GM18909 (cell line): Measurements from ENCODE around the gene ARHGEF39.
A peak's percentile ranks its signal among the peaks of the same experiment; 100 is the strongest.

Experiments
- ATAC-seq: cut with Tn5 transposase; IDR thresholded peaks from one replicate; pipeline ENCODE4 v1.9.1; 2021; ENCODE audit warnings: mild to moderate bottlenecking; ENCODE audit not compliant: unreplicated experiment, poor library complexity

The ARHGEF39 gene, protein sequence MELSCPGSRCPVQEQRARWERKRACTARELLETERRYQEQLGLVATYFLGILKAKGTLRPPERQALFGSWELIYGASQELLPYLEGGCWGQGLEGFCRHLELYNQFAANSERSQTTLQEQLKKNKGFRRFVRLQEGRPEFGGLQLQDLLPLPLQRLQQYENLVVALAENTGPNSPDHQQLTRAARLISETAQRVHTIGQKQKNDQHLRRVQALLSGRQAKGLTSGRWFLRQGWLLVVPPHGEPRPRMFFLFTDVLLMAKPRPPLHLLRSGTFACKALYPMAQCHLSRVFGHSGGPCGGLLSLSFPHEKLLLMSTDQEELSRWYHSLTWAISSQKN

DNA sequence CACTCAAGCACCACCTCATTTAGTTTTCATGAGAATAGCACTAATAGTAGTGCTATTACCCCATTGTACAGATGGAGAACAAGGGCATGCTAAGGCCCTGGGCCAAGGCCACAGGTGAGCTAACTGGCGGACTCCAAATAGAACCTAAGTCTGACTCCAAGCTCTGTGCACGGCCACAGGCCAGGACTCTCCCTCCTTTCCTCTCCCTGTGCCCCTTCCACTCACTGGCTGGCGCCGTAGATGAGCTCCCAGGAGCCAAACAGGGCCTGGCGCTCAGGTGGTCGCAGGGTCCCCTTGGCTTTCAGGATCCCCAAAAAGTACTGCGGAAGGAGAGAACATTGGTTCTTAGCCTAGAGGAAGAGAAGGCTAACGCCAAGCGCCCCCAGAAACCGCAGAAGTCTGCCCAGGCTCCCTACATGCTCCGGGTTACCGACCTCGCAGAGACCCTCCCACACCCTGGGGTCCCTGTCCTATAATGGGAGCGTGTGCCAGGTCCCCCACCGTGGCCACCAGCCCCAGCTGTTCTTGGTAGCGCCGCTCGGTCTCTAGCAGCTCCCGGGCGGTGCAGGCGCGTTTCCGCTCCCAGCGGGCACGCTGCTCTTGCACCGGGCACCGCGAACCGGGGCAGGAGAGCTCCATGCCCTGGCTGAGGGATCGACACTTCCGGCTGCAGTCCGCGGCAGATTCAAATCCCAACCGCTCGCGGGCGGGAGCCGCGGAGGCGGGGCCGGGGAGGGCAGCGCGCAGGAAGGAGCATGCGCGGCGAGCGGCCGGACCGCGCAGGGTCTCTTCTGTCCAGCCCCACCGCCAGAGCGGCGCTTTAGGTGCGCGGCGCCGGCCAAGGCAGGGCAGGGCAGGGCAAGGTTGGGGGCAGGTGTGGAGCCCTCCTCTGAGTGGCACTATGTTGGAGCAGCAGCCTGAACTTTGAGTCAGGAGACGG is at the start of gene ARHGEF39:
ARHGEF39 (minus strand) TSS at position 665 of the 940 bp plus-strand sequence; CDS start at position 639, 26 bp downstream.
- peak; percentile 71 for ATAC-seq

DNA sequence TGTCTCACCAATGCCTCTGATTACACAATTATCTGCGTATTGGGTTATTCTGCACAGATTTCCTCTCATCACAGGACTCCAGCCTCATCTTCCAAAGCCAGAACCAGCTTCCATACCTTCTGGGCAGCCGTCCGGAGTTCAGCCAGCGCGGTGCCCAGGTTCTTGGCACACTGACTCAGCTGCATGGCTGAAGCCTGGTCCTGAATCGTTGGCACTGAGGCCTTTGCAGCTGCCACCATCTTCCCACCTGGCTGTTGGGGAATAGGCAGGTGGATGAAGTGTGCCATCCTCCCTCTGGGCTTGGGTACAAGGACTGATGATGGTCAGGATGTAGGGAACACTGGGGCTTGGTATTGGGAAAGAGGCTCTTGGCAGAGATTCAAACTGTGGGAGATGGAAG is 49.1 kb upstream of the ARHGEF39 start:
- ATAC-seq: no peak

DNA sequence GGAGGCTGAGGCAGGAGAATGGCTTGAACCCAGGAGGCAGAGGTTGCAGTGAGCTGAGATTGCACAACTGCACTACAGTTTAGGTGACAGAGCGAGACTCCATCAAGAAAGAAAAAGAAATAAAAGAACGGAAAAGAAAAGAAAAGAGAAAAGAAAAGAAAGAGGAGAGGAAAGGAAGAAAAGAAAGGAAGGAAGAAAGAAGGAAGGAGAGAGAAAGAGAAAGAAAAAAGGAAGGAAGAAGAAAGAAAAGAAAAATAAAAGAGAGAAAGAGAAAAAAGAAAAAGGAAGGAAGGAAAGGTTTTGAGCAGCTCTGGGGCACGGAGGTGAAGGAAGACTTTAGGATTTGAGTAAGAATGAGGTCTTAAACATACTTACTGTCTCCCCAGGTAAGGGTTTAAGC is 48.6 kb upstream of the ARHGEF39 start:
- ATAC-seq: no peak

DNA sequence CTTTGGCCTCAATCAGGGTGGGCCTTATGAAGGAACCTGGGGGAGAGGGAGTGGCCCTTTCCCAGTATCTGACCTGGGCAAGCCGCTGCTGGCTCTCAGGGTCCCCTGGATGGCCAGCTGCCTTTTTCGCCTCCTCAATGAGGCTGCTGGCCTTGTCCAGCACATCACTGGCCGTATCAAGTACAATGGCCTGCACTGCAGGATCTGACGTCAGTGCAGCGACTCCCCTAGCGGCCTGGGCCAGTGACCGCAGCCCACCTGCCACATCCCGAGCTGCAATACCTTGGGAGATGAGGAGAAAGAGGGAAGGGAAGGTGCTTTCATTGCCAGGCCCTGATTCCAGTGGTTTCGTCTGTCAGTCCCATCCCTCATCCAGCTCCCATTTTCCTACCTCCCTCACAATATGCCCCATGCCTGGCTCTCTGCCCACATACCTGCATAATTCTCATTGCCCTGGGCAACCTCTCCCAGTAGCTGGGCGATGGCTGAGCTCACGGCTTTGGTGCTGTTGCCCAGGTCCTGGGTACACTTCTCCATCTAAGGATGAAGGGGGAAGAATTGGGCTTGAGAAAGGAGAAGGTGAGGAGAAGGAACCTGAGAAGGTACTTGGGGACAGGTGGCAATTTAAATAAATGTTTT is 47.9 kb upstream of the ARHGEF39 start:
- no peak for ATAC-seq

DNA sequence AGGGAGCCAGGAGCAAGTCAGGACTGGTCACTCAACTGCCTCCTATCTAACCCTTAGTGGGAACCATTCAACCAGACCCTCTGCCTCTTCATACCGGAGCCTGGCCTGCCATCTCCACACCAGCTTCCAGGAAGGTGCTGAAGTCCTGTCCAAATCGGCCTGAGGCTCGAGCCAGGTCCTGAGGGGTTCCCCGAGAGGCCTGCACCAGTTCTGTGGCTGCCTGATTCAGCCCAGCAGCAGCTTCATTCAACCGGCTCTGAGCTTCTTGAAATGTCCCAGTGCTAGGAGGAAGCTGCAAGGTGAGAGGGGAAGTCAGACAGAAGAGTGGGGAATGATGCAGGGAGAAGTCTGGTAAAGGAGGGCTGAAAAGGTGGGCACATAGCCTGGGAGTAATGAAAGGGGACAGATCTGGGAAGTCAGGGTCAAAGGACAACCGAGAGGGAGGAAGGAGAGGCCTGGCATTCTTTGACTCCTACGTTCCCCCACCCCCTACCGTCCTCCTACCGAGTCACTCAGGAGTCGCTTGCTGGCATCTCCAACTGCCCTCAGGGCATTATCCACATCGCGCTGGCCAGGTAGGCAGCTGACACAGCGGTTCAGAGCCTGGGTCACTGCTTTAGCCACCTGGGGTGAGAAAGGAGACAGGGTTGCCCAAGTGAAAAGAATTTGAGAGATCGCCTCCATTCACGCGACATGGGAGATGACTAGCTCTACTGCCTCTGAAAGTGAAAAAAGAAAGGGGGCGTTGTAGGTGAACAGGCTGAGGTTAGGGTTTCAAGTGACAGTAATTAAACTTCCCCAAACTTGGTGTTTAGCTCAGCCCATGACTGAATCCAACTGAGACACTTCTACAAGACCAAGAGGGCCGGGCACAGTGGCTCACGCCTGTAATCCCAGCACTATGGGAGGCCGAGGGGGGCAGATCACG is 46.8 kb upstream of the ARHGEF39 start:
- ATAC-seq: no peak

DNA sequence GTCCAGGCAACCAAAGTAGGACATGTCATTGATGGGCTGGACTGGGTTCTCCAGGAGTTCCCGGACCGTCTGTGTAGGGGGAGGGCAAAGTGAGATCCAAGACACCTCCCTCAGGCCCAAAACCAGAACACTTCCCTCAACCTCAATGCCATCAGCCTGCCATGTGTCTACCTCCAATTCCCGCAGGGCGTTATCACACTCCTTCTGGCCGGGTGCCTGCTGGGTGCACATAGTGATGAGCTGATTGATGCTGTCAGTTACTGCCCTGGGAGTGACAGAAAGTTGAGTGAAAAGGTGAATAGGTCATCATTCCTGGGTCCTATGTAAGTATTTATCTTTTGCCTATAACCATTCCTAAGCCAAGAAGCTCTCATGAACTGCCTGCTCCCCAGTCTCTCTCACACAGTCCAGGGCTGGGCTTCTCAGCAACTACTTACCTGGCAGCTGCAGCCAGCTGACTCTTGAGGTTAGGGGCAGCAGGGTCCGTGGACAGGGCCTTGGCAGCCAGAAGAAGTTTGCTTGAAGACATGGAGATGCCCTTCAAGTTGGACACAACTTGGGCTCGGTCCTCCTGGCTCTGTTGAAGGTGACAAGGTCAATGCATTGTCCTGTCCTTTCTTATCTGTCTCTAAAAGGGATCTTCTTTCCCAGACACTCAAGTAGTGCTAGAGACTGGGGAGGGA is 46.0 kb upstream of the ARHGEF39 start:
- no peak for ATAC-seq

DNA sequence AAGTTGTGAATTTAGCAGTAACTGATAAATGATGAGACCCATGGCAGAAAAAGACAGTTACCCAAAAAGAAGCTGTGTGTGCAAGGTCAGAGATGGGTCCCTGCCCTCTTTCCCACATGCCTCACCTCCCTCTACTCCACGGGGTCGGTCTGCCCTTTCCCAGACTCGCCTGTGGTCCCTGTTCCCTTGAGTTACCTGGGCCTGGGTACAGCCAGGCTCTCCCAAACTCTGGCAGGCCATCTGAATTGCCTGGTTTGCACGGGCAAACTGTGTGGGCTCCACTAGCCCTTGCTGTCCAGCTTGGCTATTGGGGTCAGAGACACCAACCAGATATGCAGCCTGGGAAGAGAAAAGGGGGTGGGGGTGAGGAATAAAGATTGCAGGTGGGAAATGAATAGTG is 43.2 kb upstream of the ARHGEF39 start:
- ATAC-seq: no peak

DNA sequence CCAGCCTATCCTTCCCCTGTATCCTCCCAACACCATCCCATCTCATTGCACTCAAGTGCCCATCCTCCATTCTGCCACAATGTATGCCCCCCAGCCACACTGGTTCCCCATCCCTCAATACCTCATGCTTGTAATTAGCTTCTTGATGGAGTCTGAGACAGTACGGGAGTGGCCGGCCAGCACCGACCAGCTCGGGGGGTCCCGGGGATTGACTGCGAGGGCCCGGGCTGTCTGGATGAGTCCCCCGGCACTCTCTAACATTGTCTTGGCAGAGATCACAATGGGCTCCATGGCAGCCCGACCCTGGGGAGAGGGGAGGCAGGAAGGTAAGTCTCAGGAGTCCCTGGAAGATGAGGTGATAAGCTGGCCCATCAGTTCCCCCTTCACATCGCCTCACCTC is 42.0 kb upstream of the ARHGEF39 start:
- ATAC-seq: no peak

DNA sequence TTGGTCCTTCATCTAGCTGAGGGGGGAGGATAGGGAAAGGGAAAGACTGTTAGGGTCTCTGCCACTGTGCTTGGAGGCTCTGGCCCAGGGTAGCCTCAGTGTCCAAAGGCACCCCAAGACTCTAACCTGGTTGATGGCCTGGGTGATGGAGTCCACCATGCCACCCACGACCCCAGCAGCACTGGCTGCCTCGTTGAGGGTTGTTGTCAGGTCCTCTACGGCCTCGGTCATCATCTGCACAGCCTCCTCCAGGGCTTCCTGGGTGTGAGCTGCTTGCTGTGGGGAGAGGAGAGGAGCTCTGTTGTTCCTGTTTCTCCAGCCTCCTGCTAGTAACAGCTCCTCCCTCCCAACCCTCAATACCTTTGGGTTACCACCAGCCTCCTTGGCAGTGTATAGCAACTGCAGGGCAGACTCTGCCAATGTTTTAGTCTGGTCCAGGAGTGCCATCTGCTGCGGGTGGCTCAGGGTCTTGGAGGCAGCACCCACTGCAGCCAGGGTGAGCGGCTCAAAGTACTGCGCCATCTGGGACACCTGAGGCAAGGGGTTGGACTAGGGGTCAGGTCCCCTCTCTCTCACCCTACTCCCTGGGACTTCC is 40.9 kb upstream of the ARHGEF39 start:
- ATAC-seq: no peak

DNA sequence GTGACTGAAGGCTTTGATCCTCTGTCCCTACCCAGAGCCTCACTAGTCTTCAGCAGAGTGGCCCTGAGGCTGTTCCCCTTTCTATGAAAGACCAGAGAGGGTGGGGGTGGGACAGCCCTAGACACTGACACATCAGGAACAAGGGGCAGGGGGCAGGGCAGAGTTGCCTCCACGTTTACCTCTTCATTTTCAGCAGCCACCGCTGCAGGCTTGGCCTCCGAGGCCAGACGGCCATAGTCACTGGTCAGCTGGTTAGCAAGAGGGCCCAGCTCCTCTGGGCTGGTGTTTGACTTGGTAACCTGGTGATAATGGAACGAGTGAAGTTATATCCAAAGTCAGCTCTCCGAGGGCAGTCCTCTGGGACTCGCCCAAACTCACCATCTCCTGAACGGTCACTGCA is 40.4 kb upstream of the ARHGEF39 start:
- ATAC-seq: no peak

DNA sequence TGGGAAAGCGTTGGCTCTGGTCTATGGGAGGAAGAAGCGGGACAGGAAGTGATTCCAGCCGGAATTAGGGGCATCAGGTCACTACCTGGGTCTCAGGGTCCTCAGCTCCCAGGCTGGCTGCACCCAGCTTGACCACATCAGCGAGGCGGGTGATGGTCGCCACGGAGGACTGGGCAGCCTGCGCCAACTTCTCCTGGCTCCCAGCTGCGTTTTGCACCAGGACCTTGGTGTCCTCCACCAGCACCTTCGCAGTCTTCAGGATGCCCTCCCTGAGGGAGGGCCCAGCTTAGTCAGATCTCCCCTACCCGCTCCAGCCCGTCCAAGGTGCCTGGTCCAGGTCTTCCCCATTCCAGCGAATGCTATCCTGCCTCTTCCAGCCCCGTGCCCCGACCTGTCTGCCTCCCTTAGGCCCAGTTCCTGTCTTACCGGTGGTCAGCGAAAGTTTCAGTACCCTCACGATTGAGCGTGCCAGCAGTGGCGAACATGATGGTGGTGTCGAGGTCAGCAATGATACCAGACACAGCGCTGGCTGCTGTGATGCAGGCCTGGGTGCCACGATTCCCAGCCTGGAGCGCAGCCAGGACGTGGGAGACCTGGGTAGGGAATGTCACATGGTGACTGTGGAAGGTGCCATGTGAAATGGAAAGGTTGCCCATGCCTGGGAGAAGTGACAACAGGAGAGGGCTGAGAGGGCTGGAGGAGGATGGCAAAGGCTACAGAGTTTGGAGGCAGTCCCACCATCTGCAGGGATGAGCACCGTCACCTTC is 39.1 kb upstream of the ARHGEF39 start:
- no peak for ATAC-seq

DNA sequence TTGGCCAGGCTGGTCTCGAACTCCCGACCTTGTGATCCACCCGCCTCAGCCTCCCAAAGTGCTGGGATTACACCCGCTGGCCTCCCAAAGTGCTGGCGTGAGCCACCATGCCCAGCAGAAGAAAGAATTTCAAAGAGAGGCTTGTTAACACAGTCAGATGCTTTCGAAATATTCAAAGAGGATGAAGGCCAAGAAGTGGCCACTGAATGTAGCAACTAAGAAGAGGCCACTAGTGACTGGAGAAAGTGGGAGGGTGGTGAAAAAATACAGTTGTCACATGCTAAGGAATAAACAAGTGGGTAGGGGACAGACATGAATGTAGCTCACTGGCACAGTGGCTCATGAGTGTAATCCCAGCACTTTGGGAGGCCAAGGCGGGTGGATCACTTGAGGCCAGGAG is 37.7 kb upstream of the ARHGEF39 start:
- no peak for ATAC-seq

DNA sequence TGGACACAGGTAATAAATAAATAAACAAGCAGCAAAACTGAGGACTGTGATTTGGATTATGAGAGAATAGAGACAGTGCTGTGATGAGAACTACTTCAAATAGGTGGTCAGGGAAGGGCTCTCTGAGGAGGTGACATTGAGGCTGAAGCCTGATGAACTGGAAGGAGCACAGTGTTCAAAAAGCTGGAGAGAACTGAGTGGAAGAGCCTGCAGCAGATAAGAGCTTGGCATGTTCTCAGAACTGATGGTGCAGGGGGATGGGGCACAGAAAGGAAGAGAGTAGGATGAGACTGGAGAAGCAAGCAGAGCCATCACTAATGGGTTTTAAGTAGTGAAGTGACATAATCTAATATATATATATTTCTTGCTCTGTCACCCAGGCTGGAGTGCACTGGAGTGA is 35.9 kb upstream of the ARHGEF39 start:
- ATAC-seq: no peak

DNA sequence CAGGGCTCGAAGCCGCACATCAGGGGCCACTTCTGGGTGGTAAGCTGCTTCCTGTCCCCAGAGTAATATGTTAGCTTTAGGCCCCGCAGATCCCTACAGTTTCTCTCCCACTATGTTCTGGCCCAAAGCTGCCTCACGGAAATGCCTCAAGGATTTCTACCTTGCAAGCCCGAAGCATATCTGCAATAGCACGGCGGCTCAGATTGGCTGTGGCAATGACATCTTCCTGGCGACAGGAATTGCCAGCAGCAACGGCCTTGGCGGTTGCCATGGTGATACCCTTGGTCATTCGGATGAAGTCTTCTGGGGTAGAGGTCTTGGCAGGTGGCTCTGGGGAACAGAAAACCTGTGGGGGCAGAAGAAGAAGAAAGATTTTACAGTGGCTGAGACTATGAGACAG is 35.0 kb upstream of the ARHGEF39 start:
- ATAC-seq: no peak

DNA sequence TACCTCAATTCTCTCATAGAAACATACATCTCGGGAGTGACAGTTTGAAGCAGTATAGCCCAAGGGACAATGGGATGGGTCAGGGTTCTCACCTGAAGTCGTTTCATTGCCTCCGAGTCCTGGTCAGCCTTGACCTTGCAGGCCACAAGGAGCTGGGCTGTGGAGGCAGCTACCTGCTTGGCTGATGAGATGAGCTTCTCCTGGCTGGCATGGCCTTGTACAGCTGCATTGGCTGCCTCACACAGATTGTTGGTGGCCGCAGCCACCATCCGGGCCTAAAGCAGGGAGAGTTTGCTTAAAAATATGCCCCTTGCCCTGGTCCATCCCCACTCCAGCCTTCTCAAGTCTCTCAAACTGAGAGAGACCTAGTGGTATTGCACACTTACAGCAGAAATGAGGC is 33.2 kb upstream of the ARHGEF39 start:
- ATAC-seq: no peak

DNA sequence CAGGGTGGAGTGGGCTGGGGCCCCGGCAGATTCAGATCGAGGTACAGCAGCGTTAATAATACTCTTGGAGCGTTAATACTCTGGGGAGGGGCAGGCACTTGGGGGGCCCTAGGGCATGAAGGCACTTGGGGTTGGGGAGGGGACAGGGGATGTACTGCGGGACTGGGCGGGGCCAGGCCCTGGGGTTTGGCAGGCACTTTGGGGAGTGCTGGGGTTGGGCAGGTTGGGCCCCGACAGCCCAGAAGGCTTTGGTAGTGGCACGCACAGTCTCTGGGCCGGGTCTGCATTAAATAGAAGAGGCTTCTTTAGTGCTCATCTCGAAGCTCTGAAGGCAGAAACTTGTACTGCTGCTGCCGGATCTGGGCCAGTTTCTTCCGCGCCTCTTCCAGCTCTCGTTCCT is 32.5 kb upstream of the ARHGEF39 start:
- ATAC-seq: no peak

DNA sequence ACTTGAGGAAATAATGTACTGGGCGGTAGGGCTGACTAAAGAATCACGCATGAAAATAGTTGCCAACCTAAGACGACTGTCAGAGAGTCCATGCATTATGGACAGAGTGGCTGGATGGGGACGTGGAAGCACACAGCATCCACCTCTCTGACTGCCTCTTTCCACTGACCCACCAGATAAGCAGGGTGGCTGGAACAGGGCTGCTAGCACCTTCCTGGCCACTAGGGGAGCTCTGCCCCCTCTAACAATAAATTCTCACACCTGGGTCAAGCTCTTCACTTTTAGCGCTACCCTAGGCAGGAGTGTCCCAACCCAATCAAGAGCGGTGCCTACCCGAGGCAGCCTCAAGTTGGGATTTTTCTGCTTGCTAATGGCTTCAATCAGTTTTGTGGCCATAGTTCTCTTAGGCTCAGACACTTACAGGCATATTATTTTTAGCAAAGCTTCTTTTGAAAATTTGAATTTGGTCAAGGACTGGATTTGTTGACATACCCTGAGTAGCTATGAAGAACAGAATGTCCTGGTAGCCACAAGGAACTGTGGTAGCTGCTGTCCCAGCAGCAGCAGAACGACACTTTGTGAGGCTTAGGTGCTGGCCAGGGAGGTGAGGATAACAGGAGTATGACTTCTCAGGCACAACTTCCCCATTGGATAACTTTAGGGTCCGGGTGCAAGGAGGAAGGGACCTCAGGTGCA is 31.7 kb upstream of the ARHGEF39 start:
- ATAC-seq: peak; percentile 76

DNA sequence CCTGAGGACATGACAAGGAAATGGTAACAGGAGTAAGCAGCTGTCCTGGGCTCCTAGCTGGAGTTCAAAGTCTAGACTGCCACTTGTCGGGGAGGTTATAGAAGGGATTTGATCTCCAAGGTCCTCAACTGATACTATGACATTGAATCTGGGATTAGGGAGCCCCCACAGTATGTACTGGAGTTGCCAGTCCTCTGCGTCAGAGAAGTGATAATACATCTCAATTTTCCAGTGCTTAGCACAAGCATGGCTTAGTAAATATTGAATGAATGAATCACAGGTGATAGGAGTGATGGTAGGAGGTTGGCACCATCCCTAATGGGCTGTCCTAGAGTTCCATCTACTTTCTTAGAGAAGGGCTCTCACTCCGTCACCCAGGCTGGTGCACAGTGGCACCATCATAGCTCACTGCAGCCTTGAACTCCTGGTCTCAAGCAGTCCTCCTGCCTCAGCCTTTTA is 31.0 kb upstream of the ARHGEF39 start:
- no peak for ATAC-seq
